ENCODE measurements around the gene SH3D19. TPM values are rescaled to one million over a fixed set of nuclear protein-coding genes. Genes with fewer than 3 reads are reported as not detected.
"Not testable (repeated sequence)": the region's sequence is repeated elsewhere in the genome, so short reads cannot be mapped to it uniquely, and the experiment has no call there.

SH3D19 gene
- total RNA-seq, 1 donor from 2014 or later = not detected

- H3K27me3 Mint-ChIP-seq (ENCODE audit: insufficient read depth) = peaks cover 17% of the 10 kb centered on the region
- H3K9me3 Mint-ChIP-seq = peaks cover 5% of the 10 kb centered on the region
- DNase-seq (ENCODE audit: low spot score) = no peak
- intact Hi-C loops (cut with micrococcal nuclease) = no loop called here
- no peak overlapping the region for H3K27ac Mint-ChIP-seq
- H3K4me1 Mint-ChIP-seq (ENCODE audit: low read depth) = no peaks in the 10 kb centered on the region
- no peaks in the 10 kb centered on the region for H3K36me3 Mint-ChIP-seq (ENCODE audit: low read depth)
- no peak overlapping the region for H3K4me3 Mint-ChIP-seq
These were observed 6.1 kb upstream of the SH3D19 start for GRCh38 chr4:151331276-151332042.

GRCh38 chr4:151329217-151330007 is 4.0 kb upstream of the SH3D19 start:
- Mint-ChIP-seq H3K4me1 (ENCODE audit: low read depth) (peaks cover 6% of the 10 kb centered on the region), H3K4me3 (no peak overlapping the region), H3K27ac (no peak overlapping the region), H3K9me3 (peaks cover 9% of the 10 kb centered on the region), H3K27me3 (ENCODE audit: insufficient read depth) (peaks cover 30% of the 10 kb centered on the region), H3K36me3 (ENCODE audit: low read depth) (no peaks in the 10 kb centered on the region)
- no peak for DNase-seq (ENCODE audit: low spot score)
- intact Hi-C loops (cut with micrococcal nuclease) = no loop called here

- intact Hi-C loops (cut with micrococcal nuclease) = no loop called here
- DNase-seq (ENCODE audit: low spot score) = no peak
- Mint-ChIP-seq H3K4me3 (peak overlapping the region; percentile 79), H3K9me3 (peaks cover 9% of the 10 kb centered on the region), H3K27me3 (ENCODE audit: insufficient read depth) (peaks cover 45% of the 10 kb centered on the region), H3K27ac (no peak overlapping the region), H3K36me3 (ENCODE audit: low read depth) (peaks cover 2% of the 10 kb centered on the region), H3K4me1 (ENCODE audit: low read depth) (peaks cover 6% of the 10 kb centered on the region)
These were observed 493 bp upstream of the SH3D19 start for GRCh38 chr4:151325949-151326246.

- intact Hi-C loops (cut with micrococcal nuclease) = no loop called here
- H3K27ac Mint-ChIP-seq = no peak overlapping the region
- no peak for DNase-seq (ENCODE audit: low spot score)
- H3K36me3 Mint-ChIP-seq (ENCODE audit: low read depth) = peaks cover 2% of the 10 kb centered on the region
- no peak overlapping the region for H3K4me3 Mint-ChIP-seq
- H3K9me3 Mint-ChIP-seq = peaks cover 4% of the 10 kb centered on the region
- peaks cover 6% of the 10 kb centered on the region for H3K4me1 Mint-ChIP-seq (ENCODE audit: low read depth)
- H3K27me3 Mint-ChIP-seq (ENCODE audit: insufficient read depth) = peaks cover 52% of the 10 kb centered on the region
These were observed 674 bp downstream of the SH3D19 start for GRCh38 chr4:151324752-151325110.

GRCh38 chr4:151324124-151324751 is 1.2 kb downstream of the SH3D19 start:
- Mint-ChIP-seq H3K27me3 (ENCODE audit: insufficient read depth) (peaks cover 54% of the 10 kb centered on the region), H3K9me3 (peaks cover 4% of the 10 kb centered on the region), H3K27ac (no peak overlapping the region), H3K36me3 (ENCODE audit: low read depth) (peaks cover 2% of the 10 kb centered on the region), H3K4me1 (ENCODE audit: low read depth) (peaks cover 6% of the 10 kb centered on the region), H3K4me3 (peak overlapping the region; percentile 1)
- no peak for DNase-seq (ENCODE audit: low spot score)
- intact Hi-C loops (cut with micrococcal nuclease) = no loop called here

GRCh38 chr4:151323667-151324066 is 1.7 kb downstream of the SH3D19 start:
- H3K27ac Mint-ChIP-seq = no peak overlapping the region

GRCh38 chr4:151322570-151322969 is 2.8 kb downstream of the SH3D19 start:
- DNase-seq (ENCODE audit: low spot score) = no peak
- Mint-ChIP-seq H3K27ac (no peak overlapping the region), H3K4me1 (ENCODE audit: low read depth) (peaks cover 6% of the 10 kb centered on the region), H3K27me3 (ENCODE audit: insufficient read depth) (peaks cover 49% of the 10 kb centered on the region), H3K36me3 (ENCODE audit: low read depth) (peaks cover 2% of the 10 kb centered on the region), H3K9me3 (peaks cover 4% of the 10 kb centered on the region), H3K4me3 (no peak overlapping the region)
- intact Hi-C loops (cut with micrococcal nuclease) = no loop called here

More at GRCh38 chr4:151323667-151324066, 1.7 kb downstream of the SH3D19 start:
- Mint-ChIP-seq H3K4me3 (no peak overlapping the region), H3K27me3 (ENCODE audit: insufficient read depth) (peaks cover 54% of the 10 kb centered on the region), H3K4me1 (ENCODE audit: low read depth) (peaks cover 6% of the 10 kb centered on the region), H3K36me3 (ENCODE audit: low read depth) (peaks cover 2% of the 10 kb centered on the region), H3K9me3 (peaks cover 4% of the 10 kb centered on the region)
- intact Hi-C loops (cut with micrococcal nuclease) = no loop called here
- DNase-seq (ENCODE audit: low spot score) = no peak

GRCh38 chr4:151322161-151322560 is 3.2 kb downstream of the SH3D19 start:
- H3K4me3 Mint-ChIP-seq; H3K4me1 Mint-ChIP-seq (ENCODE audit: low read depth); DNase-seq (ENCODE audit: low spot score); H3K9me3 Mint-ChIP-seq; intact Hi-C loops (cut with micrococcal nuclease); H3K27ac Mint-ChIP-seq; H3K36me3 Mint-ChIP-seq (ENCODE audit: low read depth): not testable (repeated sequence)
- H3K27me3 Mint-ChIP-seq (ENCODE audit: insufficient read depth) = peaks cover 49% of the 10 kb centered on the region

GRCh38 chr4:151321586-151321985 is 3.8 kb downstream of the SH3D19 start:
- Mint-ChIP-seq H3K9me3 (peaks cover 4% of the 10 kb centered on the region), H3K4me3 (no peak overlapping the region), H3K27me3 (ENCODE audit: insufficient read depth) (peaks cover 44% of the 10 kb centered on the region), H3K4me1 (ENCODE audit: low read depth) (peaks cover 6% of the 10 kb centered on the region), H3K36me3 (ENCODE audit: low read depth) (peaks cover 2% of the 10 kb centered on the region), H3K27ac (no peak overlapping the region)
- no peak for DNase-seq (ENCODE audit: low spot score)
- intact Hi-C loops (cut with micrococcal nuclease) = no loop called here

- Mint-ChIP-seq H3K27me3 (ENCODE audit: insufficient read depth) (peaks cover 32% of the 10 kb centered on the region), H3K4me1 (ENCODE audit: low read depth) (no peaks in the 10 kb centered on the region), H3K36me3 (ENCODE audit: low read depth) (peaks cover 2% of the 10 kb centered on the region), H3K4me3 (no peak overlapping the region), H3K27ac (no peak overlapping the region), H3K9me3 (no peaks in the 10 kb centered on the region)
- DNase-seq (ENCODE audit: low spot score) = no peak
- intact Hi-C loops (cut with micrococcal nuclease) = no loop called here
These were observed 5.9 kb downstream of the SH3D19 start for GRCh38 chr4:151319490-151319889.

- H3K27me3 Mint-ChIP-seq (ENCODE audit: insufficient read depth) = peaks cover 22% of the 10 kb centered on the region
- no peak for DNase-seq (ENCODE audit: low spot score)
- no peaks in the 10 kb centered on the region for H3K4me1 Mint-ChIP-seq (ENCODE audit: low read depth)
- H3K36me3 Mint-ChIP-seq (ENCODE audit: low read depth) = peaks cover 2% of the 10 kb centered on the region
- intact Hi-C loops (cut with micrococcal nuclease) = no loop called here
- H3K4me3 Mint-ChIP-seq = no peak overlapping the region
- no peak overlapping the region for H3K27ac Mint-ChIP-seq
- no peaks in the 10 kb centered on the region for H3K9me3 Mint-ChIP-seq
These were observed 6.9 kb downstream of the SH3D19 start for GRCh38 chr4:151318307-151319006.

GRCh38 chr4:151316645-151317044 is 8.8 kb downstream of the SH3D19 start:
- no peak for DNase-seq (ENCODE audit: low spot score)
- H3K27me3 Mint-ChIP-seq (ENCODE audit: insufficient read depth) = peaks cover 13% of the 10 kb centered on the region
- H3K36me3 Mint-ChIP-seq (ENCODE audit: low read depth) = no peaks in the 10 kb centered on the region
- no peak overlapping the region for H3K4me3 Mint-ChIP-seq
- no peaks in the 10 kb centered on the region for H3K4me1 Mint-ChIP-seq (ENCODE audit: low read depth)
- intact Hi-C loops (cut with micrococcal nuclease) = no loop called here
- no peak overlapping the region for H3K27ac Mint-ChIP-seq
- no peaks in the 10 kb centered on the region for H3K9me3 Mint-ChIP-seq
